A172 (cell line): ENCODE data around the gene COL21A1. TPM values are rescaled to one million over a fixed set of nuclear protein-coding genes. Genes with fewer than 3 reads are reported as not detected.
A peak's percentile ranks its signal among the peaks of the same experiment; 100 is the strongest.

Experiments used
- DNase-seq: peaks from one replicate; pipeline ENCODE4 v3.0.0-alpha.2; 2015; ENCODE audit warnings: low spot score
- total RNA-seq: library from RNA; depleted of rRNA; stranded (reverse); fragments of >200 nt; shearing (Covaris generic); gene quantifications from 2 replicates; pipeline ENCODE4 v1.2.3, GENCODE V29; 2014

The COL21A1 gene
- total RNA-seq, 1 experiment from 2014 or later, result not detected

DNA sequence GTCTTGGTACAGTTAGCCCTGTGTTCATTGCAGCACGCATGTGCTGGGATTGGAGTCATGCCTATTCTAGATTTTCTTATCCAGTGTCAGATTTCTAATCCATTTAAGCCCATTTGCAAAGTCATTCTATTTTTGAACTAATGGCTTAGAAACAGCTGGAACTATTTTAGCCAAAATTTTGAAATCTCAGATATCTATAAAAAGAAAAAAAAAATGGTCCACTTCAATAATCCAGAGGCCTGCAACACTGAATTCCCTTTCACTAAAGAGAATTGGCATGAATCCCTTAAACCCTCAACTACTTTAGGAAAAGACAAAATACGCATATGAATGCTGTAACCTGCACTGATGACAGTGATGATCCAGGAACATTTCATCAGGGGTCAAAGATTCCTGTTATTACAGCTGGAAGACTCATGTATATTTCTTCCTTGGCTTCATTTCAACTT lies 1.5 kb downstream of the COL21A1 start:
- DNase-seq, result no peak

DNA sequence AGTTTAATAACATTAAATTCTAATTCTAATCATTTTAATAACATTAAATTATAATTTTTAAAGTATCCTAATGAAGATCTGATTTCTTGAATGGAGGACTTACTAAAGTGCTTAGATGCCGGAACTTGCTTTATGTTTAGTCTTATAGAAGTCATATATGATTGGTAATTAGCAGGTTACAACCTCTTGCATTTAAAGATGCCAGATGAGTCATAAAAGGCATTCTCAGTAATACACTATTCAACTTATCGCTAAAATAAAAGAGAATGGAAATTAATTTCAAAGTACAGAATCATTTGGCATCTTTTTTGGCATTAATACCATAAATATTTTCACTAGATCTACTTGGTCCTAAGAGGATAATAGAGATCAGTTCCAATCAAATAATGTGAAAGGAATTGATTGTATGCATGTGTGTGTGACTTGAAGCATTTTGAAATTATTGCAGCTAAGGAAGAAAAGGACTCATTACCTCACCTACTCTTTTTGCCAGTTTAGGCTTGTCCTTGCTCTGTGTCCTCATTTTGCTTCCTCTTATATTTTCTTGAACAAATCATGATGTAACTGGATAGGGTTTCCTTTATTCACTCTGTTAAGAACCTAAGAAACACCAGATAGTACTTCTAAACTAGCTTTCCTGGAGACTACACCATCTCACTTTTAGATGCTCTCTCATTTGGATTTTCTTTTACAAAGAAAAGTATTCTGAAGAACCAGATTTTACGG lies 2.7 kb downstream of the COL21A1 start:
- DNase-seq, result no peak

DNA sequence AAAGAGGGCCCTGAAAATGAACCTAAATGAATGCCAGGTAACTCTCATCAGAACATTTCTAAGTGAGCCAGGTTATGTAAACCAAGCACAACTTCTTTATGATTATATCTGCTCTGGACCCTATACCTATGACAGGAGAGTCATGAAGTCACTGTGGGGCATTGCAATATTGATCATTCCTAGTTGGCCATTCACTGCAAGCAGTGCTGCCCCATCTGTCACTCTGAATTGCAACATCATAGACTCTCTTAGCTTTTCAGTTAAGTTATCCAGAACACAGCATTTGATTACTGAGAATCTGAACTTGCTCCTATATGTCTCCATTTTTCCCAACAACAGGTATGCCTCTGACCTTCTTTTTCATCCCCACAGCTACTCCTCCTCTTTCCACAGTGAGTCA lies 3.3 kb downstream of the COL21A1 start:
- DNase-seq, result no peak

DNA sequence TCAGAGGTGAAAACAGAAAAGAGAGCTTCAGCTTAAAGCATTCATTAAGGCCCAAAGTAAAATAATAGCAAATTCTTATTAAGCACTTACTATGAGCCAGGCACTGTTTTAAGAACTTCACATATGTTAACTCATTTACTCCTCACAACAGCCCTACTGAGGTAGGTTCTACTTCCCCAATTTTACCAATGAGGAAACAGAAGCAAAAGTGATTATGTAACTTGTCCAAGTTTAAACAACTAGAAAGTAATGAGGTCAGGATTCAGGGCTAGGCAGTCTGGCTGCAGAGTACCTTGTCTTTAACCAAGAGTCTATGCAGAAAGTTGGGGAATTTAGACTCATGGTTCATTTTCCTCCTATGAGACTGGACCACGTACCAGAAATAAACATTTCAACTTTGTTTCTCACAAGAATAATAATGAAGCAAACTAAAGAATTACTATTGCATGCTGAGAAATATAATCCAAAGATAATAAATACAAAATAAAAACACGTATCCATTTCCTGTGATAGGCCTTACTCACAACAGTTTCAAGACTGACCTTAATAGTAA lies 3.8 kb downstream of the COL21A1 start:
- DNase-seq, result no peak

DNA sequence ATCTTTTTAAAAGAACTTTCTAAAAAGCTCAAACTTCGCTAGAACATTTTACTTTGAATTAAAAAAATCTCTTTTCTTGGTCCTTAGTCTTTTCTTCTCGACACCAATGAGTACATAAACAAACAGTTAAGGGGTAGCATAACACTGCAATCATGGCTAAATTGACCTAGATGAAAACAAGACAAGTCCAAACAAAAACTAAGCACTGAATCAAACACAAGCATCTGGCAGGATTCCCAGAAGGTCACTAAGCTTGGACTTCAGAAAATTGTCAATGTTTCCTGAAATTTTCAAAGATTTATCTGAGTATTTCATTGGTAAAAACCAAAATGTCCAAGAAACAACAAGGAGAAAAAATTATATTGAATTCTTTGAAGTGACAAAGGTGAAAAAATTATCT lies 5.0 kb downstream of the COL21A1 start:
- DNase-seq, result no peak

- no peak for DNase-seq
Observed at GRCh38 chr6:56241124-56241802, 6.1 kb downstream of the COL21A1 start.

DNA sequence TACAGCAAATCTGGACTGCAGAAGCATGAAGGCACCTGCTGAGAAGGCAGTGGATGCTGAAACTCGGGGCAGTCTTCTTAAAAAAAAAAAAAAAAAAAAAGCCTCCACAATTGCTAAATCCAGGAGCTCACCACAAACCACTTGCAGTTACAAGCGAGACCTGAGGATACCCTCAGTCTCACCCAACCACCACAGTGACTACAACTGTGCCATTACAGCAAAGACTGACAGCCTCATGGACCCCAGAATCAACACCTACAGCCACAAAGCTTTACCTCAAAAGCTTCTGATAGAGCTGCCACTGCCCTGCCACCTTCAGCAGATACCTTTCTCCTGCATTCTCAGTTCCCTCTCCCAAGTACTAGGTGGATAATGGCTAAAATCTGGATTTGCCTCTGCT lies 9.0 kb downstream of the COL21A1 start:
- DNase-seq, result no peak

- DNase-seq, result no peak
Observed at GRCh38 chr6:56235245-56235644, 12.1 kb downstream of the COL21A1 start.

DNA sequence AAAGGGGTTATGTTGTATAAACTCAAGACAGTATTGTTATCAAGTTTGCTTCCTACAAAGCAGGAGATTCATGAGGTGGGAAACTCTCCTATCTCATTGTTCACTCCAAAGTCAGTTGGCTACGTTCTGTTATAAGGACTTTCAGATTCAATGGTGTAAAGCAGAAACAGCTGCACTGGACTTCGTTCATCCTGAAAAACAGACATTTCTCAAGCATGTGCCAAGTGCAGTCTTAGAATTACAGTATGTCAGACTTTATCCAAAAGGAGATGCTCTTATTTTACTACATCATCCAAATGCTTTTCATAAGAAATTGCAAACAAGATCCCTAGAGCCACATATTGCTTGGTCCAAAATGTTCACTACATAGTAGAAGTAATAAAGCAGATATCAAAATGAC lies 14.9 kb downstream of the COL21A1 start:
- DNase-seq, result no peak

DNA sequence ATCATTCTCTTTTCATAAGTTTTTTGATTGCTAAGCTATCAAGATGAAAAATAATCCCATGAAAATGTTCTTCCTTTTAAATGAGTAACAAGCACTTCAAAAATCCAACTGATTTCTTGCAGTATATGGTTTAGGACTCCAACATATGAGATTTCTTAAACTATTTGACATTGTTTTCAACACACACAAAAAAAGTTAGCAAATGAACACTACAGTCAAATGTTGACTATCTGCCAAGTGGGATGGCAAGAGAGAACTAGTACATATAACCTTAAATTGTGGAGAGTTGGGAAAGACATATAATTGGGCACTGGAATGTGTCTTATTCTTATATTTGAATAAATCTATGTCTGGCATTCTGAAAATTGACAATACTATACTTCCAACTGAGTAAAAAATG lies 15.6 kb downstream of the COL21A1 start:
- no peak for DNase-seq

DNA sequence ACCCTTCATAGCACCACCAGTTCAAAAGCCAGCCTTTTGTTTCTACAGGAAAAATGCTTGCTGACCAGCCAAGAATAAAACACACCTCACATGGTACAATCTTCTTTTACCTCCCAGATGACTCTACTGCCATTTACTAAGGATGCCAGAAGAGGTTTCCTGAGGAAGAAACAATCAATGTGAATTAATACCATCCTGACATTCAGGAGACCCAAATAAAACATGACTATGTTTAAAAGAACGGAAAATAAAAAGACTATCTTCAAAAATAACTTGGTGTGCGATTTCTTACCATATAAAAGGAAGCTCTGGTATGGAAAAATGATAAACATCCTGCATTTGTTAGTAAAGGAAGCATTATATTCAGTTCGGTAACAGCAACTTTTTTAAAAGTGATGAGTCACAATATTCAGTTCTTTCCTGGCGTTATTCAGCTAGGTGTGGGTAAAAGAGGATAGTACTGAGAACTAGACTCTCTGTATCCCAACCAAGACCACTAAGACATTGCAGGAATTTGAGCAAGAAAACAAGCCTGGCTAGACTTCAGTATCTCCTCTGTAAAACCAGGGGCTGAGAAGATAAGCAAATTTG lies 16.3 kb downstream of the COL21A1 start:
- no peak for DNase-seq

DNA sequence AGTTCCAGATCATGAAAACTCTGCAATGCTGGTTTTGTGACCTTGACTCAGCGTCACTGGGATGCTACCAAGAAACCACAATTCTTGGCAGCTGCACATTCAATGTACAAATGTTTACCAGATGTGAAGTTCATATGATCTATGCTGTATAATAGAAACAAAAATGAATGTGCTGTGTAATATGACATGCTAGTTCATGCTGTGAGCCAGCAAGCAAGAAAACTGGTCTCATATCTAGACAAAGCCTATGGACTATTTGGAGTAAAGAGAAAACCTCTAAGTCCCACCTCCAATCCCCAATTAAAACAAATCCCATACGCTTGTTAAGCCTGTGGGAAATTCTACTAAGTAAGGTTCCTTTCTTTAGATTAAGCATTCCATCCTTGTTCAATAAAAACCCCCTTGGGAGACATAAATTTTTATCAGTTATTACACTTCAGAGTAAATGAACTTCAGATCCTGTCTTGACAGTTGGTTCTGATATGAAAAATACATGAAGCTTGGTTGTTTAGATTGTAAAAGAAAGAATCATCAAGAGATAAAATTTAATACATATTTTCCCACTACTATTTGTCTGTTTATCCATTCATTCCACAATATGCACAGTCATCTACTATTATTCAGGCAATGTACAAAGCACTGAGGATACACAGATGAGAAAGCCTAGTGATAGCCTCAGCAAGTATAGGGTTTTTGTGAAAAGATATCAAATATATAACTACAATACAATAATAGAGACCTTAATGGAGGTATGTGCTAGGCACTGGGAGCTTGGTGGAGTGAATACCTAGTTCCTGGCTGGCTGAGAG lies 20.1 kb downstream of the COL21A1 start:
- no peak for DNase-seq

DNA sequence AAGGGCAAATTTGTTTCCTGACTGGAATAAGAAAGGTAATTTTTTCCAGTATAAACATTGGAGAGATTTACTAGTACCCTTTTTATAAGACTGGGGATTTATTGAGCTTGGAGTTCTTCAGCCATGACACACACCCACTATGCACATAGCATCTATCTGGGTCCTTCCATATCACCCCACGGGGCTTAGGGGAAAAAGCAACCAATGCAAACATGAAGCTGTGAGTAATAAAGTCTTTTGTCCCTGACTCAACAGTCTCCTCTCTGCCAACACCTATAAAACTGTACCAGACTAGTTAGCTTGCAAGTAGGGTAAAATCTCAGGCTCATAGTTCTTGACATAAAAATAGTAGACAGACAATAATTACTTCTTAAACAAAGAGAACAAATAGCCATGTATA lies 23.4 kb downstream of the COL21A1 start:
- DNase-seq, result peak; percentile 70

DNA sequence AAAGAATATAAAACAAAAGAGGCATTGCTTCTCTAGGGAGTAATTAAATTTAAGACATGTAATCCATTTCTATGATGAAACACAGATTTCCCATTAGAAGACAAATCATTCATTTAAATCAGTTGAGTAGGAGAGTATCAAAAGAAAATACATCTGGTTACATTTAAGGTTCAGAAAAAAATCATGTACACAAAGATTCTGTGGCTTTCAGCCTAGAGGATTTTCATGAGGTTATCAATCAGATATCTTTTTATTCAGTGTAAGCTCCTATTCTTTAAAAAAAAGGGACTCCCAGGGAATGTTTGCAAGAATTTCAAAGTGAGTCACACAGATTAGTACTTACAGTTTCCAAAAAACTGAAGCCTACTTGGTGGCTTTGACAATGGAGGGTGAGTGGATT lies 24.9 kb downstream of the COL21A1 start:
- no peak for DNase-seq

GRCh38 chr6:56220078-56220477 lies 27.3 kb downstream of the COL21A1 start:
- no peak for DNase-seq

GRCh38 chr6:56214703-56215101 lies 32.7 kb downstream of the COL21A1 start:
- no peak for DNase-seq

- DNase-seq, result no peak
Observed at GRCh38 chr6:56214041-56214702, 33.2 kb downstream of the COL21A1 start.

DNA sequence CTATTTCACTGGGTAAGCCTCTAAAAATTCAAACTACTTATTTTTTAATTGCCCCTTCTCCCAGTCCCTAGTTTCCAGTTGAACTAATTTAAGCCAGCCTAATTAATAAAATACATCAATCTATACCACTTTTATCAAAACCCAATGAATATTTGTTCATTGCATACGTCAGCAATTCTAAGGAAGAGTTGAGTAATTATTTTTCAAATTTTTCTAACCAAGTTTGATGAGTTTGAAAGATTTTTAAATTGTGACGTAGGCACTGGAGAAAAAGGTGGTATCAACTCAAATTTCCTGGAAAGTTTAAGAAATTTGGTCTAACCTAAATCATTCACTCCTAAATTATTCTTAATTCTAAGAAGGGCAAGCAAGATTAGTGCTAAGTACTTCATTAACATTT lies 35.7 kb downstream of the COL21A1 start:
- no peak for DNase-seq

- DNase-seq, result no peak
Observed at GRCh38 chr6:56204134-56204533, 43.2 kb downstream of the COL21A1 start.

DNA sequence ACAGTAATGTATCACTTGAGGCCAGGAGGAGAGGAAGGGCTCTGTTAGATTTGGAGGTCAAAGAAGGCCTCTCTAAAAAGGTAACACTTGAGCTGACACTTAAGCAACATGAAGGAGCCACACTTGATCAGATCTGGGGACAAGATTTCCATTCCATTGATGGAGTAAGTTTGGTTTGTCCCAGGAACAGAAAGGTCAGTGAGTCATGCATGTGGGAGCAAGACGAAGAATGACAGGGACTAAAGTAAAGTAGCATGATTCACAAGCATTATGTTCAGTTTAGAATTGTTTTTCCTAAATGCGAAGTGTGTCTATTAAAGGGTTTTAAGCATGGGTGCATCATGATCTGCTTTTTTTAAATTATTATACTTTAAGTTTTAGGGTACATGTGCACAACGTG lies 47.4 kb downstream of the COL21A1 start:
- peak; percentile 6 for DNase-seq

DNA sequence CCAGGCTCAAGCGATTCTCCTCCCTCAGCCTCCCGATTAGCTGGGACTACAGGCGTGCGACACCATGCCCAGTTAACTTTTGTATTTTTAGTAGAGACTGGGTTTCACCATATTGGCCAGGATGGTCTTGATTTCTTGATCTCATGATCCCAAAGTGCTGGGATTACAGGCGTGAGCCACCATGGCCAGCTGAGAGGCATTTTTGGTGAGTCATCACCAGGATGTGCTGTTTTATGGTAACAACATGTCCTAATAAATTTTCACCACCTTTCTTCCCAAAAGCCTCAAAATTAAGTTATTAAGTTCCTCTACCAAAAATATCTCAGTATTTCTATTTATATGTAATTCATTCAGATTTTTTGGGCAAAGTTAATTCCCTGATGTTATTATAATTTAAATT lies 53.5 kb downstream of the COL21A1 start:
- DNase-seq, result peak; percentile 41
